Right atrium auricular region (tissue), 2 donors: ENCODE data around the gene SLC26A11. TPM values are rescaled to one million over a fixed set of nuclear protein-coding genes. Genes with fewer than 3 reads are reported as not detected.
A peak's percentile ranks its signal among the peaks of the same experiment; 100 is the strongest.

Experiments
- DNase-seq: peaks from one replicate; pipeline ENCODE4 v3.0.0-alpha.2; 2019; ENCODE audit warnings: low spot score
- H3K27ac ChIP-seq, 2 donors: fragments of 200-600 bp; sonication (generic); 1 replicate in 1 of 2; 2 replicates in 1 of 2; pipeline ENCODE4 v1.5.1; 2016 to 2019
- H3K27me3 ChIP-seq, 2 donors: fragments of 200-600 bp; sonication (generic); one replicate each; pipeline versions ENCODE4 v1.5.1 to v1.6.0; 2017 to 2019
- H3K36me3 ChIP-seq: fragments of 200-600 bp; sonication (generic); one replicate; pipeline ENCODE4 v1.5.1; 2016
- H3K4me1 ChIP-seq, 2 donors: fragments of 200-600 bp; sonication (generic); one replicate each; pipeline versions ENCODE4 v1.5.1 to v1.6.0; 2017 to 2019
- H3K4me3 ChIP-seq, 2 donors: fragments of 200-600 bp; sonication (generic); 1 replicate in 1 of 2; 2 replicates in 1 of 2; pipeline ENCODE4 v1.5.1; 2017 to 2019; ENCODE audit warnings: mild to moderate bottlenecking in 1 of 2, moderate library complexity in 1 of 2
- H3K9me3 ChIP-seq, 2 donors: fragments of 200-600 bp; sonication (generic); one replicate each; pipeline ENCODE4 v1.5.1; 2019
- CTCF ChIP-seq, 2 donors: fragments of 200-600 bp; sonication (generic); IDR thresholded peaks; one replicate each; pipeline ENCODE4 v1.5.1; 2019; ENCODE audit warnings: antibody characterized with exemption in 2 of 2
- total RNA-seq, 2 donors: library from RNA; depleted of rRNA; stranded (reverse); fragments of >200 nt; gene quantifications; one replicate each; pipeline ENCODE4 v1.1.0, GENCODE V29; 2016

The SLC26A11 gene
- 1 to 10 TPM; 2.2 to 9.0 TPM for total RNA-seq

DNA sequence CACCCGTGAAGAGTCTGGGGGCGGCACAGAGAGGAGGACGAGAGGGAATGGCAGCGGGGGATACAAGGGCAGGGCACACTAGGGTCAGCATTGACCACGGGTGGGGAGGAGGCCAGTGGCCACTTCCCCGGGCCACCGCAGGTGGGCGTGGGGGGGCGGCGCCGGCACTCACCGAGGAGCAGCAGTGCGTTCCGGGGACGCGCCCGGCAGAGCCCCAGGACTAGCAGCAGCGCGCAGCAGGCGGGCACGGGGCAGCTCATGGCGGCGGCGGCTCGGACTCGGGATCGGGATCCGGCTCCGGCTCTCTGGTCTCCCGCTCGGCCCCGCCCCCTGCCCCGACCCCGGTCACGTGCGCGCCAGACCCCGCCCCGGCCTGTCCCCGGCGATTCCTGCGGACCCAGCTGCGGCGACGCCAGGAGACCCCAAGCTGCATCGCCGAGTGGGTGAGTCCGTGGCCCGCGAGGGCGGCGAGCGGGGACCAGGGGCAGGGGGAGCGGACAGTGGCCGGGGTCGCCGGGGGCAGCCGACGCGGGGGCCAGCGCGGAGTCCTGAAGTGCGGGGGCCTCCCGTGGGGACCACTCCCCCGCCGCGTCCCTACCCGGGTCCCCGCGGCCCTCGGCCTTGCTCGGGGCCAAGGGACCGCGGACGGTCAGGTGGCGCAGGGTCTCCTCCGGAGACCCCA, at the start of gene SLC26A11, which contains the start of gene SGSH:
SLC26A11 (plus strand) TSS at position 374 of the 682 bp plus-strand sequence. CDS start 1,134 bp downstream, outside the sequence.
SGSH (minus strand) TSS at position 280 of the 682 bp plus-strand sequence; CDS start at position 260, 20 bp downstream.
- DNase-seq = peak; percentile 79
- Histone ChIP-seq H3K4me1 (peaks cover 0 to 21% of the 10 kb centered on the region in 2 donors), H3K27me3 (no peaks in the 10 kb centered on the region), H3K9me3 (no peaks in the 10 kb centered on the region), H3K27ac (peak within 1 kb of the TSS; percentile 86 to 89), H3K36me3 (peaks cover 7% of the 10 kb centered on the region), H3K4me3 (peak within 1 kb of the TSS; percentile 98 to 99)
- TF ChIP-seq CTCF (IDR thresholded peaks at IDR 0.05) = peak in 1 of 2 donors; percentile 13

GRCh38 chr17:80171681-80172080, 48.5 kb upstream of the SLC26A11 start:
- Histone ChIP-seq H3K27ac (no peak overlapping the region), H3K4me3 (no peak overlapping the region)

GRCh38 chr17:80173126-80173525, 47.1 kb upstream of the SLC26A11 start:
- DNase-seq = no peak
- Histone ChIP-seq H3K9me3 (no peaks in the 10 kb centered on the region), H3K36me3 (no peaks in the 10 kb centered on the region), H3K27me3 (no peaks in the 10 kb centered on the region), H3K27ac (no peak overlapping the region), H3K4me3 (no peak overlapping the region), H3K4me1 (no peaks in the 10 kb centered on the region)
- TF ChIP-seq CTCF (IDR thresholded peaks at IDR 0.05) = no peak

More at GRCh38 chr17:80171681-80172080, 48.5 kb upstream of the SLC26A11 start:
- Histone ChIP-seq H3K9me3 (no peaks in the 10 kb centered on the region), H3K36me3 (no peaks in the 10 kb centered on the region), H3K4me1 (no peaks in the 10 kb centered on the region), H3K27me3 (no peaks in the 10 kb centered on the region)
- TF ChIP-seq CTCF (IDR thresholded peaks at IDR 0.05) = no peak
- DNase-seq = no peak

DNA sequence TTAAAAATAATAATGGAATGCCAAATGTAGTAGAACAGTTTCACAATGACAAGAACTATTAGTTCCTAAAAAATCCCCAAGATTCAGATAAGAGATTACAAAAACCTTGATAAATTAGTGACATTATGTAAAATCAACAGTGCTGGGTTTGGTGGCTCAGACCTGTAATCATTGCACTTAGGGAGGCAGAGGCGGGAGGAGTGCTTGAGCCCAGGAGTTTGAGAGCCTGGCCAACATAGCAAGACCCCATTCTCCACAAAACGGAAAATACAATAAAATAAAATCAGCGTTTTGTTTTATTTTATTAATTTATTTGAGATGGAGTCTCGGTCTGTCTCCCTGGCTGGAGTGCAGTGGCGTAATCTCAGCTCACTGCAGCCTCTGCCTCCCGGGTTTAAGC, 46.3 kb upstream of the SLC26A11 start:
- DNase-seq = no peak
- no peak for TF ChIP-seq CTCF (IDR thresholded peaks at IDR 0.05)
- Histone ChIP-seq H3K9me3 (no peaks in the 10 kb centered on the region), H3K4me1 (no peaks in the 10 kb centered on the region), H3K36me3 (no peaks in the 10 kb centered on the region), H3K27me3 (no peaks in the 10 kb centered on the region), H3K27ac (no peak overlapping the region), H3K4me3 (no peak overlapping the region)

GRCh38 chr17:80176757-80177156, 43.5 kb upstream of the SLC26A11 start:
- Histone ChIP-seq H3K4me3 (no peak overlapping the region), H3K27ac (no peak overlapping the region), H3K36me3 (no peaks in the 10 kb centered on the region), H3K27me3 (no peaks in the 10 kb centered on the region), H3K4me1 (no peaks in the 10 kb centered on the region), H3K9me3 (no peaks in the 10 kb centered on the region)
- no peak for TF ChIP-seq CTCF (IDR thresholded peaks at IDR 0.05)
- no peak for DNase-seq
